ENCODE data around the gene IGDCC3.

DNA sequence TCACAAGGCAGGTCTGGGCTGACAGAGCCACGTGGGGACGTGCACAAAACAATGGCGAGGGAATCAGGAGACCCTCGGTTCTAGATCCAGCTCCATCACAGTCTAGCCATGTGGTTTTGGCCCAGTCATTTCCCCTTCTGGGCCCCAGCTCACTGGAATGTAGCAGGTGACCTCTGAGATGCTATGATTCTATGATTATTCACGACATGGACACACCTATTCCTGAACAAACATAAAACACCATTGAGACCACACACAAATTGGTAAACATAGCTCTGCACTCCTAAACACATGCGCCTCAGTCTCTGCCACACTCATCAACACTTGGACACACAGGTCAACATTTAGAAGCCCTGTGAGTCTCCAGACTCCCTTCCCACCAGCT lies 36.0 kb upstream of the IGDCC3 start:
- TF ChIP-seq POLR2AphosphoS5 (IDR thresholded peaks at IDR 0.05) (no peak), POLR2A (IDR thresholded peaks at IDR 0.05) (no peak)

Data from upper lobe of left lung (tissue), 4 donors.